SU-DHL-6 (cell line): ENCODE results near the gene PSMA4.

Experiments
- H2AFZ ChIP-seq: fragments of 200-600 bp; sonication (generic); 2 replicates; pipeline ENCODE4 v1.6.1; 2014; ENCODE audit warnings: low read depth, mild to moderate bottlenecking, moderate library complexity, mixed read lengths, antibody characterized with exemption, low read length; ENCODE audit not compliant: severe bottlenecking
- H3F3A ChIP-seq: fragments of 200-600 bp; shearing (Covaris generic); 2 replicates; pipeline ENCODE4 v1.6.0; 2016; ENCODE audit warnings: antibody characterized with exemption, mild to moderate bottlenecking; ENCODE audit not compliant: insufficient read depth
- H3K27ac ChIP-seq: fragments of 200-600 bp; sonication (generic); 2 replicates; pipeline ENCODE4 v1.5.1; 2016; ENCODE audit warnings: low read depth, mild to moderate bottlenecking, low read length, moderate library complexity, mixed read lengths
- H3K27me3 ChIP-seq: fragments of 200-600 bp; sonication (generic), shearing (Covaris generic); 2 replicates; pipeline ENCODE4 v1.6.0; 2014; ENCODE audit warnings: mild to moderate bottlenecking, low read length
- H3K36me3 ChIP-seq: fragments of 200-600 bp; sonication (generic); 2 replicates; pipeline ENCODE4 v1.6.1; 2014; ENCODE audit warnings: mild to moderate bottlenecking, low read length, mixed read lengths
- H3K4me2 ChIP-seq: fragments of 300-600, 200-600 bp; shearing (Covaris generic), sonication (generic); 2 replicates; pipeline ENCODE4 v1.6.0; 2014; ENCODE audit warnings: low read length, low read depth, mild to moderate bottlenecking; ENCODE audit not compliant: poor library complexity, severe bottlenecking
- H3K4me3 ChIP-seq: fragments of 200-600 bp; sonication (generic); 2 replicates; pipeline ENCODE4 v1.5.1; 2014; ENCODE audit warnings: antibody characterized with exemption, low read length, mild to moderate bottlenecking, mixed read lengths; ENCODE audit not compliant: insufficient read depth, poor library complexity, severe bottlenecking
- H3K79me2 ChIP-seq: fragments of 200-600 bp; sonication (generic); 2 replicates; pipeline ENCODE4 v1.6.1; 2014; ENCODE audit warnings: mild to moderate bottlenecking, low read length, moderate library complexity; ENCODE audit not compliant: insufficient read depth
- H3K9ac ChIP-seq: fragments of 200-600 bp; sonication (generic); 2 replicates; pipeline ENCODE4 v1.7.0; 2014; ENCODE audit warnings: mild to moderate bottlenecking, low read length
- H3K9me2 ChIP-seq: fragments of 200-600 bp; sonication (generic); replicated peaks from 2 replicates; pipeline ENCODE4 v1.6.1; 2014; ENCODE audit warnings: low read length; ENCODE audit not compliant: insufficient read depth
- H3K9me3 ChIP-seq: fragments of 200-600 bp; sonication (generic); 2 replicates; pipeline ENCODE4 v1.6.1; 2014; ENCODE audit warnings: low read length, mixed read lengths; ENCODE audit not compliant: insufficient read depth
- H4K20me1 ChIP-seq: fragments of 200-600 bp; sonication (generic); 2 replicates; pipeline ENCODE4 v1.6.1; 2014; ENCODE audit warnings: low read depth, mild to moderate bottlenecking, antibody characterized with exemption, low read length, moderate library complexity, mixed read lengths
- EZH2phosphoT487 ChIP-seq: fragments of 200-600 bp; sonication (generic), shearing (Covaris generic); conservative IDR thresholded peaks from 2 replicates; pipeline ENCODE4 v1.6.1; 2018; ENCODE audit warnings: mild to moderate bottlenecking, antibody characterized with exemption, low read length, moderate library complexity, mixed read lengths
- TF ChIP-seq, protein P1 (sequence below): fragments of 200-600 bp; sonication (generic); IDR thresholded peaks from one replicate; pipeline ENCODE4 v1.5.1; 2017; ENCODE audit warnings: antibody characterized with exemption, mild to moderate bottlenecking, low read length, moderate library complexity; ENCODE audit not compliant: insufficient read depth, poor library complexity, severe bottlenecking

PSMA4 gene

DNA sequence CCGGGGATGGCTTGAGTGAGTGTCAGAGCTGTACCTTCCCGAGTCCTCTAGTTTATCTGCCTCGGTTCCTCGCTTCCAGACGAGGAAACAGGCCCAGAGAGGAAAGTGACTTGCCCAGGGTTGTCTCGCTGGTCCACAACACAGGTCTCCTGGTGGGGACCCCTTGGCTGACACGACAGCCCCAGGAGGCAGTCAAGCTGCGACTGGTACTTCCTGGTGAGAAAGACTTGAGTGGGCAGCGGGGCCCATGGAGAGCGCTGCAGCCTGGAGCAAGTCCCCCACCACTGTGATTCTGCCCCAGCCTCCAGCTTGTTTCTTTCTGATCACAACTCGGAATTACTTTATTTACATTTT is 24.5 kb downstream of the PSMA4 start:
- no peaks in the 10 kb centered on the region for H3K27me3 ChIP-seq
- no peaks in the 10 kb centered on the region for H3K79me2 ChIP-seq
- H2AFZ ChIP-seq = peak overlapping the region; percentile 98
- H3K9ac ChIP-seq = peak overlapping the region; percentile 62; the same call in 1 of the 2 replicates
- no peaks in the 10 kb centered on the region for H3K9me3 ChIP-seq
- TF ChIP-seq, protein P1, sequence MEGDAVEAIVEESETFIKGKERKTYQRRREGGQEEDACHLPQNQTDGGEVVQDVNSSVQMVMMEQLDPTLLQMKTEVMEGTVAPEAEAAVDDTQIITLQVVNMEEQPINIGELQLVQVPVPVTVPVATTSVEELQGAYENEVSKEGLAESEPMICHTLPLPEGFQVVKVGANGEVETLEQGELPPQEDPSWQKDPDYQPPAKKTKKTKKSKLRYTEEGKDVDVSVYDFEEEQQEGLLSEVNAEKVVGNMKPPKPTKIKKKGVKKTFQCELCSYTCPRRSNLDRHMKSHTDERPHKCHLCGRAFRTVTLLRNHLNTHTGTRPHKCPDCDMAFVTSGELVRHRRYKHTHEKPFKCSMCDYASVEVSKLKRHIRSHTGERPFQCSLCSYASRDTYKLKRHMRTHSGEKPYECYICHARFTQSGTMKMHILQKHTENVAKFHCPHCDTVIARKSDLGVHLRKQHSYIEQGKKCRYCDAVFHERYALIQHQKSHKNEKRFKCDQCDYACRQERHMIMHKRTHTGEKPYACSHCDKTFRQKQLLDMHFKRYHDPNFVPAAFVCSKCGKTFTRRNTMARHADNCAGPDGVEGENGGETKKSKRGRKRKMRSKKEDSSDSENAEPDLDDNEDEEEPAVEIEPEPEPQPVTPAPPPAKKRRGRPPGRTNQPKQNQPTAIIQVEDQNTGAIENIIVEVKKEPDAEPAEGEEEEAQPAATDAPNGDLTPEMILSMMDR = no peak
- TF ChIP-seq EZH2phosphoT487 = no peak
- H3K27ac ChIP-seq = no peak overlapping the region
- no peaks in the 10 kb centered on the region for H3K36me3 ChIP-seq
- H3K4me3 ChIP-seq = no peak overlapping the region
- peak overlapping the region; percentile 67 for H3K4me2 ChIP-seq
- H3K9me2 ChIP-seq = no peaks in the 10 kb centered on the region
- H3F3A ChIP-seq = no peaks in the 10 kb centered on the region
- no peaks in the 10 kb centered on the region for H4K20me1 ChIP-seq

DNA sequence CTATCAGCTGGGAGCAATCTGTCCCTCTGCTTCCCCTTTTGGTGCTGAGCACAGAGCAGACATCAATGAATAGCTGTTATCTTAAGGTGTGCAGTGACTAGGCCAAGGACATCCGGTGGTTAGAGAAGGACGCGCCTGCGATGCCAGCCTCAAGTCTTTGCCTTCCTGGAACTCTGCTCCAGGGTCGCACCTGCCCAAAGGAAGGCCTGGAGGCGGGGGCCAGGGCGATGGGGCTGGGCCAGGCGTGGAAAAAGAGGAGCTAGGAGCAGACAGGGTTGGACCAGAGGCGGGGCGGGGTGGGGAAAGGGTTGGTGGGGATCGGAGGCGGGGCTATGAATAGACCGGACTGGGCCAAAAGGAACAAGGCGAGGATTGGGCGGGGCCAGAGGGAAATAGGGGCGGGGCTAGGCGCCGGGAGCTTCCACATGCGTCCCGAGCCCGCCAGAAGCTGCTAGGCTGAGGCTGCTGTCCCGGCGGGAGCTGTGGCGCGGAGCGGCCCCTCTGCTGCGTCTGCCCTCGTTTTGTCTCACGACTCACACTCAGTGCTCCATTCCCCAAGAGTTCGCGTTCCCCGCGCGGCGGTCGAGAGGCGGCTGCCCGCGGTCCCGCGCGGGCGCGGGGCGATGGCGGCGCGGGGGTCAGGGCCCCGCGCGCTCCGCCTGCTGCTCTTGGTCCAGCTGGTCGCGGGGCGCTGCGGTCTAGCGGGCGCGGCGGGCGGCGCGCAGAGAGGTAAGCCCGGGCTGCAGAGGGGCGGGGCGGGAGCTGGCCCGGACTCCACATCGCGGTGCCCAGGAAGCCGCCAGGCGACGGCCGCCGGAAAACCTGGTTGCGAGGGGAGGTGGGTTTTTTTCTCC is 25.1 kb downstream of the PSMA4 start, which contains the start of gene CHRNA5:
TSS of gene CHRNA5 (plus strand) at position 424 of the 854 bp plus-strand sequence. CDS start at position 624, 200 bp downstream.
- Histone ChIP-seq H3K36me3 (no peaks in the 10 kb centered on the region), H3K27me3 (no peaks in the 10 kb centered on the region), H2AFZ (peak within 1 kb of the TSS; percentile 98), H3F3A (no peaks in the 10 kb centered on the region), H4K20me1 (no peaks in the 10 kb centered on the region), H3K4me2 (peak within 1 kb of the TSS; percentile 67), H3K9ac (peak within 1 kb of the TSS; percentile 62), H3K79me2 (no peaks in the 10 kb centered on the region), H3K4me3 (peak within 1 kb of the TSS; percentile 61), H3K9me2 (no peaks in the 10 kb centered on the region), H3K9me3 (no peaks in the 10 kb centered on the region), H3K27ac (no peak within 1 kb of the TSS)
- TF ChIP-seq, protein P1 = no peak
- TF ChIP-seq EZH2phosphoT487 = no peak

DNA sequence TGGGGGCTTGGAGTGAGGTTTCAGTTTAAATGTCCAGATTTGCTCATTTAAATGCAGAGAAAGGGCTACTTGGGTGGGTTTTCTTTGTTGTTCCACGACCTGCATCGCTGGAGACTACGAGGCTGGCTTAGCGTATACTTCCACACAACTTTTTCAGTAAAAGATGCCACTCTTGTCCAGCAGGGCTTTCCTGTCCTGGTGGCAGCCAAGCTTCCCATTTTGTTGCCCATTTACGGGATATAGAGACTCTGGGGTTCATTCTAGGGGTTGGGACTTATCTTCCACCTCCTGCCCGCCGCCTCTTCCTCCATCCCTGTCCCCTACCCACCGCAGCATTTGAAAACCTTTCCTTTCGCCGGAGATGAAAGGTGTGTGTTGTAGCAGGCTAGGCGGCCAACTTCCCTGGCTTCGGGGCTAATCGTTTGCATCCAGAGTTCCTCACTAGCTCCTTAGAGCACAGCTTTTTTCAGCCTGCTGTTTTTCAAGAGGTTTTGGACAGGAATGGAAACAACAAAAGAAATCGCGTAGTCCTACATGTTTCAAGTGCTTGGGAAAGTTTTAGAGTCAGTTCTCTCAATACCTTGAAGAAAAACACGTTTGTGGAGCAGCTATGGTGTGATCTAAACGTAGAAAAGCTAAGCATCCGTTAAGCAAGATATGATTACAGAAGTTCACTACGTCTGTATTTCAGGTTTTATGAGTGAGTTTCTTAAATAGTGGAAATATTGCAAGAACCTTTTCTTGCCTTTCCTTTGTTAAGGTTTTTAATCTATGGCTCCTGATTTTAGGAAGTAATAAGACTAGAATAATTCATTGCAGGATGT is 25.9 kb downstream of the PSMA4 start:
- H4K20me1 ChIP-seq = no peaks in the 10 kb centered on the region
- no peak overlapping the region for H3K27ac ChIP-seq
- no peaks in the 10 kb centered on the region for H3K79me2 ChIP-seq

More for the DNA sequence above, 25.9 kb downstream of the PSMA4 start:
- peak overlapping the region; percentile 67 for H3K4me2 ChIP-seq
- peak overlapping the region; percentile 98 for H2AFZ ChIP-seq
- no peaks in the 10 kb centered on the region for H3K36me3 ChIP-seq
- H3K9me3 ChIP-seq = no peaks in the 10 kb centered on the region
- TF ChIP-seq EZH2phosphoT487 = no peak
- TF ChIP-seq, protein P1 = no peak
- H3K4me3 ChIP-seq = peak overlapping the region; percentile 61
- H3K27me3 ChIP-seq = no peaks in the 10 kb centered on the region
- no peaks in the 10 kb centered on the region for H3F3A ChIP-seq
- H3K9me2 ChIP-seq = no peaks in the 10 kb centered on the region
- peak overlapping the region; percentile 62 for H3K9ac ChIP-seq
